NCI-H2107 (cell line): ENCODE measurements around the gene TRAPPC3.

Source experiments
- DNase-seq: peaks from one replicate; lab custom pipeline; 2025; lab: John Stamatoyannopoulos, UW

The TRAPPC3 gene

DNA sequence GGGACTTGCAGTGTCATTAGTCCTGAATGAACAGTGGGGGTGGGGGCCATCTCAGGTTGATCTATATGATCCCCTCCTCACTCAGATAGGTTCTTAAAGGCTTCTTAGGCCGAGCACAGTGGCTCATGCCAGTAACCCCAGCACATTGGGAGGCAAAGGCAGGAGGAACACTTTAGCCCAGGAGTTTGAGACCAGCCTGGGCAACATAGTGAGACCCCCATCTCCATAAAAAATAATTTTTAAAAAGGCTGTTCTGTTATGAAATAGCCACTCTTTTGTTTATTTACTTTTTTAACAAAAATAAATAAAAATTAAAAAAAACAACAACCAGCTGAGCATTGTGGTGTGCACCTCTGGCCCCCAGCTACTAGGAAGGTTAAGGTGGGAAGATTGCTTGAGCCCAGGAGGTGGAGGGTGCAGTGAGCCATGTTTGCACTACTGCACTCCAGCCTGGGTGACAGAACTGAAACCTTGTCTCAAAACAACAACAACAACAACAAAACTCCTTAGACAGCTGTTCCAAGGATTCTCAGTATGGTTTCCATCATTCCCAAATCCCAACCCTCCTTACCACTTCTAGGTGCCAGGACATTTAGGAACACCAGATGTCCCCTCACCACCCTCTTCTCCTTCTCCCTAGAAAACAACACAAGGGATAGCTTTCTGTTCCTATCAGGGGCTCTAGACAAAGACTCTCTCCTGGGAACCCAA is 2.0 kb upstream of the TRAPPC3 start:
- no peak for DNase-seq

DNA sequence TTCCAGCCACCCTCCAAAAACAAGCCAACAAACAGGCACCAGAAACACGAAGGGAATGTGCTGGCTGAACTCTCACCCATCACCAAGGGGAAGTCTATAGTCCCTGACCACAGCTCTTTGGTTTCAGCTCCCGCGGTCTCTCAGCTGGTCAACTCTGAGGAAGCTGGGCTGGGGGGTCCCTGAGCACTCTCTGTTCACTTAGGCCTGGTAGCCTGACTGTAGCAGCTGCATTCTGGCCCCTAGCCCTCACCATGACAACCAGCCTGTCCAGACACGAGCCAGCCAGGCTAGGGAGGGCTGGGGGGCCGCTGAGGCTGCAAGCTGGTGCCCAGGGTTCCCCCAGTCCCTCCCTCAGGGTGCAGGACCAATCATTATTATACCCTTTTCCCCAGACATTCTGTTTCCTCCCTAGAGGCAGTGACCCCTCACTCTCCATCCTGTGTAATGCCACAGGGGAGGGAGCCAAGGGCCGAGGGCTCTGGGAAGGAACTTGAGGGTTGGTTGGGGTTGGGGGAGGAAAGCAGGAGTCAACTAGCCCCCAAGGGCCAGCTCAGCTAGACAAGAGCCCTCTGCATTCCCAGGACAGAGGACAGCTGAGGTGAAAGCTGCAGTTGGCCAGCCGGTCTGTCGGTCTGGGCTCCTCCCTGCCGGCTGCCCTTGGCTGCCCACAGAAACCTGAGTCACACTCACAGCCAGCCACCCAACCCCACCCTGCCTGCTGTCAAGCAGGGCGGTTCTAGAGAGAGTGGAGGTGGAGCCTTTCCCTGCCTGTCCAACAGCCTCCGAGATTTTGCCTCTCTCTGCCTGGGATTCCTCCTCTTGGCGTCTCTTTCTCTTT is 1.2 kb upstream of the TRAPPC3 start:
- peak; percentile 83 for DNase-seq

DNA sequence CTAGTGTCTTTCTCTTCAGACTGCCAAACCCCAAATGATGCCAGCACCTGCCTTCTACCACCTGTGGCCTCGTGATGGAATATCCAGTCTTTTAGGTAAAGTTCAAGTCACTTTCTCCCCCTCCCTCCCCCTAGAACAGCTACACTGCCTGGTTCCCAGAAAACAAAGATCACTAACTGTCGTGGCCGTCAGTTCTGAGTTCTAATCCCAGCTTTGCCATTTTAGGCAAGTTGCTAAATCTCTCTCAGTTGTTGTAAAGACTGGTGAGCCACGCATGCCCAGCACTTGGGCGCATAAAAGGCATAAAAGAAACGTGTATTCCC is 648 bp upstream of the TRAPPC3 start:
- no peak for DNase-seq

DNA sequence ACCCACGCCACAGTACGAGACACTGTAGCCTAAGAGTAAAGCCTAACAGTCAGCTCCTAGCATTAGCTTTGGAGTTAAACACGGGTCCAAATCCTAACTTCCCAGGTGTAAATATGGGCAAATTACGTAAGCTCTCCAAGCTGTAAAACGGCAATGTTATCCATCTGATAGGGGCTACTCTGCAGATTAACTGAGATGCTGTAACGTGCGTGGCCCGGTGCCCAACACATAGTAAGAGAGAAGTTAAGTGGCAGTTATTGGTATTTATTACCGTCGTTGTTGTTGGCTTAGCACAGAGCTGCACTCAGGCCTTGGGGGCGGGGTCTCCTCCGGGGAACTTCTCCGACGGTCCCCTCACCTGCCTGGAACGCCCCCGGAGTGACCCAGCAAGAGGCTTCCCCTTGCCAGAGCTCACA is 457 bp downstream of the TRAPPC3 start:
- DNase-seq, result no peak

DNA sequence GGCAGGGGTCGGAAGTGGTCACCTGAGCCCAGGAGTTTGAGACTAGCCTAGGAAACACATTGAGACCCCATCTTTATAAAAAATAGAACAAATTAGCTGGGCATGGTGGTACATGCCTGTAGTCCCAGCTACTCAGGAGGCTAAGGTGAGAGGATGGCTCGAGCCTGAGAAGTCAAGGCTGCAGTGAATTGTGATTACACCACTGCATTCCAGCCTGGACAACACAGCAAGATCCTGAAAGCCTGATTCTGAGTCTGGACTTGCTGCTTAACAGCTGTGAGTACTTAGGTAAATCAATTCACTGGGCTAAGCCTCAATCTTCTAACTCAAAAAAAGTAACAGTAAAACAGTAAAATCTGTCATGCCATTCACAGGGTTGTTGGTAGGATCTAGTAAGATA is 4.9 kb downstream of the TRAPPC3 start:
- DNase-seq, result no peak

DNA sequence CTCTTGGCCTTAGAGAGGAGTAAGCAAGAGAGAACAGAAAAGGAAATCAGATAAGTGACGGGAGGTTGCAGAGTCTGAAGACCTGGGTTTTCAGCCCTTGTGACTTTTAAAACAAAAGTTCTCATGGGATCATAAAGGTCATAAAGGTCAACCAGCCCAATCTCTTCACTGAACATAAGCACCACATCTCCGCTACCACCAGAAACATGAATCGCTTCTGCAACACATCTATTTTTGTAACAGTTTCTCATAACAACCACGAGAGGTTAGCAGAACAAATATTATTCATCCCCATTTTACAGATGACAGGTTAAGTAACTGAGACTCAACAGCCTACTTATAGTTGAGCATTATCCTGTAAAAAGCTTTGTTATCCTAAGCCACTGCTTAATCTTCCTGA is 5.9 kb downstream of the TRAPPC3 start:
- DNase-seq, result no peak

DNA sequence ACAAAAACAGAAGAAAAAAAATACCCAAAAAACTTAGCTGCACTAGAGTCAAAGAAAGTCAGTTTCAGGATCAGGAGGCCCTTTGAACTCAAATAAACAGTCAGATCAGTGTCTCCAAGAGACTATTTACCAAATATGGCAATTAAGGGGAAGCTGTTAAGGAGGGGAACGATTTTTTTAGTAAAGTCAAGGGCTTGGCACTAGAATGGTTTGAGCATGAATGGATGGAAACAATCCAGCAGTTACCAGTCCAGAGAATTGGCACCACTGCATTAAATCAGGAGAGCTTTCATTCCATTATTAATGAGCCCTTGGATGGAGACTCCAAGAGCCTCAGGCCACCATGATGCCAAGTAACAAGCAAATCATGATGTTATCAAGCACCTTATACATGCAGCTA is 7.2 kb downstream of the TRAPPC3 start:
- DNase-seq, result no peak

DNA sequence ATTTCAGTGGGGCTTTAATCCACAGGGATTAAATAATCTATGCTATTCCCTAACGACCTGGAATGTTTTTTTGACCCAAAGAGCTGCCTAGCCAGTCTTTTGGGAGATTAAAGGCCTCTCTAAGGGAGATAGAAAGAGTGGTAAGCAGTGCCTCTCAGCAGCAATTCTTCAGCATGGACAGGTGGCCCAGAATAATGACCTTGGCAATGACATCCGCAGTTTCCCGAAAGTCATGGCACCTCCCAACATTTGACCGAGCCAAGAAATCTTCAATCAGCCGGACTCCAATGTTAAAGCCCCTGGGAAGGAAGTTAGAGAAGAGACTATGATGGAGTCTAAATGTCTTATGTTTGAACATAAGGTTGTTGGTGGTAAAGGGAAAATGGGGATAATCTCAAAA is 9.8 kb downstream of the TRAPPC3 start:
- no peak for DNase-seq

DNA sequence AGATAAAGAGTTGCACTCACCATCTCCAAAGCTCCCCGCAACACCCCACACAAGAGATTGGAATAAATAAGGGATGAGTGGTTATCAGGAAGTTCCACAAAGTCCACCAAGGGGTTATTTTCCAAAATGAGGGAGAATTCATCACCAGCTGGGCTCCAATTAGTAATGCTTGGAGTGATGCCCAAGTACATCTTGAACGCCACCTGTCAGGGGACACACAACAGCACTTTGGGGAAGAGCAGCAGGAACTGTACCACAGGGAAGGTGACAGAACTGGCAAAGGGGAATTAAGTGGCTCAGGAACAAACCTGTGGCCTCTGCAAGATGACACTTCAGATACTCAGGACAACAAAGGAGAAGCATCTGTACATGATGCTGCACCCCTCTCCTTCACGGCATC is 11.5 kb downstream of the TRAPPC3 start:
- DNase-seq, result peak; percentile 81

DNA sequence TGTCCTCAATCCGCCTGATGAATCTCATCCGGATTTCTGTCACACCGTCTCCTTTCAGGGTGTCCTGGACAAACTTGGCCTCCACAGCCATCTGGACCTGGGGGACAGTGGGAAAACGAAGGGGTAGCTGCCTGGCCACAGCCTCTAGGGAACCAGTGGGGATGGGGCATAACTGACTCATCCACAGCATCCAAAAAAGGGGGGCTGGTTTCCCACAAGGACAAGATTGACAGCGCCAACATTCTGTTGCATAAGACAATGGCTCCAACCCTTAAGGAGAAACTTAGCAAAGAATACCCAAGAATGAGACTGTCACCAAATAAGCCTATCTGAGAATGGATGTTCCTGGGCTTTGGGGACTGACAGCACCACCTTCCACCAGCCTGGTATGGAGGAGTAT is 12.1 kb downstream of the TRAPPC3 start:
- DNase-seq, result no peak

DNA sequence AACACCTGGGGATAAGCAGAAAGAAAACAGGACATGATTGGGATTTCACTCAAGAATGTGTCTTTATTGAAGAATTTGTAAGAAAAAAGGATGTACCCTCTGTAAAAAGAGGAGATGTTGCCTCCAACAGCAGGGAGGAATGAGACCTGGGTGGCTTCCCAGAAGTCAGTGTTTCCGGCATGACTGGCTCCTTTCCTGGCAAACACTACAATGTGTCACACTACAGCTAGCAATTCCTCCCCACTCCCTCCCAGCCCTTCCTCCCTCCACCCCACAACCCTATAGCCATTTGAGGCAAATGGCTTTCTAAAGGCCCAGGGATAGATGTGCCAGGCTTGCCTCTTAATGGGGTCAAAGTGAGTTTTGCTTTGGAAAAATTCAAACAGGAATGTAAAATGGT is 12.8 kb downstream of the TRAPPC3 start:
- DNase-seq, result no peak

DNA sequence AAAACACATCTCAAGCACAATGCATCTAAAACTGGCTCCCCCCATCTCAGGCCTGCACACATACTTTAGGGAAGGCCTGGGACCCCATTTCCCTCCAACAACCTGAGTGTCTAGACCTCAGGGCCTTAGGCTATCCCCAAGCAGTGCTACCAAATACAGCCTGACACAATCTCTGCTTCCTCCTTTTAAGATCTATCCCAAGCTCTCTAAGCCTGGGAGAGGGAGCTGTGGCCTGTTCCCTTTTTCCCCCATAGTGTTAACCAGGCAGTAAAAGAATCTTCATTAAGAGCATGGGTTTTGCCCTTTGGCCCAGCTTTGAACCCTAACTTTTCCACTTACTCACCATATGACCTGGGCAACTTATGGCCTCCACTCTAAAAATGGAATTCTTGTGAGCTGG is 13.5 kb downstream of the TRAPPC3 start:
- DNase-seq, result no peak

DNA sequence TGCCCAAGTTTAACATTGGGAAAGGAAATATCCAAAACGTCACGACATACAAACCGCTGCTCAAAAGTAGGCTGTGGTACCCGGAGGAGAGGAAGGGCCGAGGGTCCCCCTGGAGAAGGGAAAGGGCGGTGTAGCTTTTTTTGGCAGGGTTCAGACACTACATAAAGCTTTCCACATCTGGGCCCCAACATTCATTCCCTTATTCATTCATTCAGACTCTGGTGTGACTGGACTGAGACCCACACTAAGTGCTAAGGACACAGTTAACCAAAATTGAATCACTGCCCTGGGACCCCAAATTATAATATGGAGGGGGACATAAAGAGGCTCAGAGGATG is 14.0 kb downstream of the TRAPPC3 start:
- DNase-seq, result no peak

DNA sequence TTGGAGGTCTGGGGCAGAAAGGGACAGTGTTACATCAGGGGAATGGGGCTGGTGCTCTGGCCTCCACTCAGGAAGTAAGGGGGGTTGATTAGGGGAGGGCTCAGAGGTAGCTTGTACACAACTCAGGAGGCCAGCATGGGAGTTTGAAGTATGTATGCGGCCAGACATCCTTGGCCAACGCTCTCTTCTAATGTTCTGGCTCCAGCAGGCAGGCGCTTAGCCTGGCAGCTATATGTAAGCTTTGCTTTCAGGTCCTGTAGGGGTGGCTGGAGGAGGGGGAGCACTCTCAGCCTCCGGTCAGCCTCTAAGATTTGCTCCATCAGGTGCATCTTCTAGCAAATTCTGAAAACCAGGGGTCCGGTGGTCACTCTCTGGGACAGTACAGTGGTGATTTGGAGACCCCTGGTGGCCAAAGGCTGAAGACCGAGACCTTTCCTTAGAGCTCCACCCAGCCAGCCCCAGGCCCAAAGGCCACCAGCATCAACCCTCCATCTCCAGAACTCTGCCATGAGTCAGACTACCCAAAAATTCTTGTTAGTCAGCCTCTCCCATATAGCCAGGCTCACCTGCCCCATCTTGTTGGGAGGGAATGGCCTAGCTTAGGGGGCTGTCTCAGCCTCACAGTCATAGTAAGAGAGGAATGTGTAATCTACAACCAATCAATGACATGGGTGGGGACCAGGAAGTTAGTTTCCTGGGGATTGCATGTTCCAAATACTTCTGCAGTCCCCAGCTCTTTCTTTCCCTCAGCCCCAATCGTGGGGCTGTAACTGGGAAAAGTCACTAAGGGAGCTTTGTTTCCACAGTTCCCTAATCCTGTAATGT is 14.6 kb downstream of the TRAPPC3 start:
- DNase-seq, result no peak

DNA sequence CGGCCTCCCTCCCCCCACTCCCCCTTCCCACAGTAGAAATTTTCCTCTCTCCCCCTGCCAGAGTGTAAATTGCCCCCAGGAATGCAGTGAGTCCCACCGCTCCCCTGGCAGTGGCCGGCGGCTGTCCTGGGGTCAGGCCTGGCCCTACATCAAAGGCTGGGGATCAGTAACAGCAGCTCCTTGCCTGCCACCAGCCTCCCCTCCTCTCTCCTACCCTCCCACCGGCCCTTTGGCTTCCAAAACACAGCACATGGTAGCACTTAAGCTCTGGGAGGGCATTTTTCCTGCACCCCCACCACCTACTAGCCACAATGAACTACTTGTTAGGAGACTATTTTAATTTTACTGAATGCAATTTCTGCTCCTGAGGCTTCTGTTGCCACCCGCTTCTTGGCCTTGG is 15.3 kb downstream of the TRAPPC3 start:
- DNase-seq, result no peak

DNA sequence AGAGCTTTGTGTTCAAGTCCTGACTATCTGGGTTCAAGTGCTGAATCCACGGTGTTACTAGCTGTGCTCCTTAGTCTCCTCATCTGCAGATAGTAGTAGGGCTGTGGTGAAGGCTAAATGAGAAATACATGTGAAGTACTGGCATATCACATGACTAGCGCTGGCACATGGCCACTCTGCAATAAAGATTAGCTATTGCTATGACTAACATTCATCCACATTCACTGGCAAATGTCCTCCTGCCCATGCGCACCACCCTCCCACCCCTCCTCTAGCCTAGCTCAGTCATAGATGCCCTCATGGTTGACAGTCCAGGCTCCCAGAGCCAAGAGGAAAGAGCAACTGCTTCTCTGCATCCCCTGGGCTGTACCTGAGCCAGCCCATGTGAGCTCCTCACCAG is 15.8 kb downstream of the TRAPPC3 start:
- peak; percentile 19 for DNase-seq

DNA sequence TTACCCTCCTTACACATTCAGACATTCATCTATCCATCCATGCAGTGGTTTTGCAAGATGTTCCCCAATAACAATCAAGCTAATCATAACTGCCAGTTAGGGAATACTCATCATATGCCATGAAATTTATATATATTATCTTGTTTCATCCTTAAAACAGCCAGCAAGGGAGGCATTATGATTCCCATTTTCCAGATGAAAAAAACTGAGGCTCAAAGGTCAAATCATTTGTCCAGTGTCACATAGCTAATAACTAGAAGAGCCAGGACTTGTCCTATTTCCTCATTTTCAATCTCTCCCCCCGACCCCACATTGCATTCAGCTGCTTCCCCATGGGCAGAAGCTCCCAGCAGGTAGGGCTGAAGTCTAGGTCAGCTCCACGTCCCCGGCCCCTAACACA is 17.3 kb downstream of the TRAPPC3 start:
- DNase-seq, result no peak

DNA sequence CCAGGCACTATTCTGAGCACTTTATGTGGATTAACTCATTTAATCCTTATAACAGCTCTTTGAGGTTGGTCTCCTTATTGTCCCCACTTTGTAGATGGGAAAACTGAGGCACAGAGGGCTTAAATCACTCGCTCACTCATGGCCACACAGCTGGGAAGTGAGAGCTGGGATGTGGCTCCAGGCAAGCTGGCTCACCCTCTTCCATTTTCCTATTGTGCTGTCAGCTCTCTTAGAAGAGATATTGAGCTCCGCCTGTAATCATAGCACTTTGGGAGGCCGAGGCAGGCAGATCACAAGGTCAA is 20.4 kb downstream of the TRAPPC3 start:
- no peak for DNase-seq

DNA sequence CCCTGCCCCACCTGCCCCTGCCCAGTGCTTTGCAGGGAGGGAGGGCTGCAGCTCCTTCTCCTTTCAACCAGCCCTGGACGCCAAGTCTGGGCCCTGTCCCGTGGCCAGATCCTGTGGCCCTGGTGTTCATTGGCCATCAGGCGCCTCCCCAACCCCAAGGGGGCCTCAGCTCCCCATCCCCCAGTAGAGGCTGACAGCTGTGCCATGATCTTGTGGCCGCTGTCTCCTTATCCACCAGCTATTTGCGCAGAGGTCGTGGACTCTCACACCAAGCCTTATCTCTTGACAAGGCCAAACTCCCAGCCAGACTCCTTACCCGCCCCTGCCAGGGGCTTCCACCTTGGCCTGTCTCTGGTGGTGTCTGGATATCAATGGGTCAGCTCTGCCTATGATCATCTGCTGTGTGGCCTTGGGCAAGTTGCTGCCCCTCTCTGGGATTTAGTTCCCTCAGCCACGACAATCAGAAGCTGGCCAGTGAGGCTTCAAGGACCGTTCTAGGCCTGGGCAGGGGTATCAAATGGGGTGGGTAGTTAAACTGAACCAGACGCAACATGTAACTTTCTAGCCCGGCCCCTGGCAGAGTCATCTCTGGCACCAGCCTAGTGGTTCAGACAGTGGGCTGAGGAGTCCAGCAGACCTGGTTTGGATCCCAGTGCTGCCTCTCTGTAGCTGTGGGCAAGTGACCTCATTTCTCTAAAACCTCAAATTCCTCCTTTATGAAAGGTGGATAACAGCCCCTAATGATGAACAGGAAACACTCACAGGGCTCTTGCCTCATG is 21.0 kb downstream of the TRAPPC3 start:
- no peak for DNase-seq

DNA sequence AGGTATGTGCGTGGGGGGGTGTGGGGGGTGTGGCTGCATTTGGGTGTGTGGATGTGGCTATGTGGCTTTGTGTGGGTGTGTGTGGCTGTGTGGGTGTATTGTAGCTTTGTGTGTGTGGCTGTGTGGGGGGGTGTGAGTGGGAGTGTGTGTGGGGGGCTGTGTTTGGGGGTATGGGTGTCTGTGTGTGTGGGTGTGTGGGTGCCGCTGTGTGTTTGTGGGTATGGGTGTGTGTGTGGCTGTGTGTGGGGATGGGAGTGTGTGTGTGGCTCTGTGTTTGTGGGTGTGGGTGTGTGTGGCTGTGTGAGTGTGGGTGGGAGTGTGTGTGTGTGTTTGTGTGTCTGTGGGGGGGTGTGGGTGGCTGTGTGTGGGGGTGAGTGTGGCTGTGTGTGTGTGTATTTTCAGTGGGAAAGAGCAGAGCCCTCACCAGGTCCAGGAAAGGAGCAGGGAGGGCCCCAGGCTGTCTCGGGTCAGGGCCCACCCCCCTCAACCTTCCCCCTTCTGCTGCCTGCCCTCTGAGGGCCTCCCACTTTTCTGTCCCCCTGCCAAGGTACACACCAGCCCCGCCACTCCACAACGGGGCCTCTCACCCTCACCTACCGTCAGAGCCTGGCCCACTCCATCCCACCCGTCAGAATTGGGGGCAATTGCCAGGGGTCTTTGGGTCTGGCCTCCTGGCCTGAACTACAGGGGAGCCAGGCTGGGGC is 22.3 kb downstream of the TRAPPC3 start:
- no peak for DNase-seq

DNA sequence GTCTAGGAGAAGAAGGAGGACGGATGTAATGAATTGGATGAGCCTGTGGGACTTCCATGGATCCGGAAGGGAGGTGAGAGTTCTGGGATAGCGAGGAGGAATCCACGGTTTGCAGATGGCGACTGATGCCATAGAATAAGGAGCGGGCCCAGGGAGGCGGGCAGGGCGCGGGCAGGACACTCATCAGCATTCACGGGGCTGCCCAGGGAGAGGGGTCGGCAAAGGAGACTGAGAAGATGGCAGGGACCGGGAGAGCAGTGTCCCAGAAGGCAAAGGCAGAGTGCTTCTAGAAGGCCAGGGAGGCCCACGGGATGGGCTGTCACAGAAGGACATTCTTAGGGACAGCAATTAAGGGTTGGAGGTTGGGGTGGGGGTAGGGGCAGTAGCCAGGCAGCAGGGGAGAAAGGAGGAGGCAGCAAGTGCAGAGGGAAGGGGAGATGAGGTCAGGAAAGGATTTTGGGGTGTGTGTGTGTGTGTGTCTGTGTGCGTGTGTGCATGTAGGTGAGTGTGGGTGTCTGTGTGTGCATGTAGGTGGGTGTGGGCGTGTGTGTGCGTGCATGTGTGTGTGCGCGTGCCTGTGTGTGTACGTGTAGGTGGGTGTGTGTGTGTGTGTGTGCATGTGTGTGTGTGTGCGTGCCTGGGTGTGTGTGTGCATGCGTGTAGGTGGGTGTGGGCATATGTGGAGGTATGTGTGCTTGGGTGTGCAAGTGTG is 23.1 kb downstream of the TRAPPC3 start:
- DNase-seq, result no peak
